GM18499 (cell line): ENCODE data around the gene UBE2N.
A peak's percentile ranks its signal among the peaks of the same experiment; 100 is the strongest.
"Not testable (repeated sequence)": the region's sequence is repeated elsewhere in the genome, so short reads cannot be mapped to it uniquely, and the experiment has no call there.

ENCODE experiments used
- ATAC-seq: cut with Tn5 transposase; IDR thresholded peaks from one replicate; pipeline ENCODE4 v1.9.1; 2021; ENCODE audit warnings: moderate number of reproducible peaks; ENCODE audit not compliant: insufficient read depth, unreplicated experiment

The UBE2N gene

GRCh38 chr12:93381976-93382437 lies 59.7 kb downstream of the UBE2N start:
- not testable (repeated sequence) for ATAC-seq

GRCh38 chr12:93381161-93381975 lies 60.4 kb downstream of the UBE2N start:
- no peak for ATAC-seq

GRCh38 chr12:93380480-93381121 lies 61.1 kb downstream of the UBE2N start:
- no peak for ATAC-seq

DNA sequence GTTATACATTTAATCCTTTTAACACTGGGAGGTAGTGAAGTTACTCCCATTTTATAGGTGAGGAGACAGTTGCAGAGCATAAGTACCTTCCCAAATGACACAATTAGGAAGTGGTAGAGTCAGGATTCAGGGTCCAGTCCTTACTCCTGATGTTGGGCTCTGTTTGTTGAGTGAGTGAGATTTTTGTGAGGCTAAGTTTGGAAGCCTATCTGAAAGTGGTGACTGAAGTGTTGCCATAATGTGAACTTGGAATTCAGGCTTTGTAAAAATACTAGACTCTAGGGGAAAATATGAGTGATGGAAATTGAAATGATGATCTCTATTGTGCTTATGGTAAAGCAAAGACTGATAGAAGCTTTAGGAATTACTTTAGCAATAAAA lies 61.8 kb downstream of the UBE2N start:
- ATAC-seq: no peak

DNA sequence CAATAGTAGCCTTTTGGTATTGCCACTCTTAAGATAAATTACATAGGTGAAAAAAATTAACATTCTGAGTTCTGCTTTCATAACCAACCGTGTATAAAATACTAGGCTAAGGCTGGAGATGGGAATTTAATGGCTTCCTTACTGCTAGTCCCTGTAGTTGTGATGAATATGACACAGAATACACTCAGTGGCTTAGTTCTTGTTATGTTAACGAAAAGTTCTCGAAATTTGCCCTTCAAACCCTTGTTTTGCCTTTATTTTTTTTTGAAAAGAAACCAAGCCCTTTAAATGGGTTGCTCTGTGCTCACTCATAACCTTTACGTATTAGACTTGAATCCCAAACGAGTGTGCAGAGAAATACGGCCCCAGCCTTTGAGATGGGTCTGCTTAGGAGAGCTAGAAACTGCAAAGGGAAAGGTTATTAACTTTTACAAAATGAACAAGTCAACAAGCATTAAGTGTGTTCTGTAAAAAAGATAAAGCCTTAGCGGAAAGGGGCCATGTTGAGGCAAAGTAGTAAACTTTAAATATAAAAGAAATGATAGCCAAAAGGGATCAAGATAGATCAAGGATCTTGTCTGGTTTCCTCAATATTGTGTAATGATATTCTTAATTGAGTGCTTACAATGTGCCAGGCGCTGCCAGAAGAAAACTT lies 62.3 kb downstream of the UBE2N start:
- no peak for ATAC-seq

DNA sequence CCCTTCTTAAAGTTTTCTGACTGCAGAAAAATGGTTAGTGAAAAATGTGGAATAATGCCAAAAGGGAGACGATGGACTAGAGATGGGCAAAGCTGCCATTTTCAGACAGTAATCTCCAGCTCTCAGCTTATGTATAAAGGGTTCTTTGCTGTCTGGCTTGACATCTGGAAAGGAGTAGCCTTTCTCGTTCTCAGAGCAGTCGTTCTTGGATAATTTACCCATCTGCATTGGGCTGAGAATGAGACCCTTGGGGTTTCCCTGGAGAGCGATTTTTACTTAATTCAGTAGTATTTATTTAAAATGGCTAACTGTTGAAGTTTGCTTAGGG lies 62.8 kb downstream of the UBE2N start:
- no peak for ATAC-seq

DNA sequence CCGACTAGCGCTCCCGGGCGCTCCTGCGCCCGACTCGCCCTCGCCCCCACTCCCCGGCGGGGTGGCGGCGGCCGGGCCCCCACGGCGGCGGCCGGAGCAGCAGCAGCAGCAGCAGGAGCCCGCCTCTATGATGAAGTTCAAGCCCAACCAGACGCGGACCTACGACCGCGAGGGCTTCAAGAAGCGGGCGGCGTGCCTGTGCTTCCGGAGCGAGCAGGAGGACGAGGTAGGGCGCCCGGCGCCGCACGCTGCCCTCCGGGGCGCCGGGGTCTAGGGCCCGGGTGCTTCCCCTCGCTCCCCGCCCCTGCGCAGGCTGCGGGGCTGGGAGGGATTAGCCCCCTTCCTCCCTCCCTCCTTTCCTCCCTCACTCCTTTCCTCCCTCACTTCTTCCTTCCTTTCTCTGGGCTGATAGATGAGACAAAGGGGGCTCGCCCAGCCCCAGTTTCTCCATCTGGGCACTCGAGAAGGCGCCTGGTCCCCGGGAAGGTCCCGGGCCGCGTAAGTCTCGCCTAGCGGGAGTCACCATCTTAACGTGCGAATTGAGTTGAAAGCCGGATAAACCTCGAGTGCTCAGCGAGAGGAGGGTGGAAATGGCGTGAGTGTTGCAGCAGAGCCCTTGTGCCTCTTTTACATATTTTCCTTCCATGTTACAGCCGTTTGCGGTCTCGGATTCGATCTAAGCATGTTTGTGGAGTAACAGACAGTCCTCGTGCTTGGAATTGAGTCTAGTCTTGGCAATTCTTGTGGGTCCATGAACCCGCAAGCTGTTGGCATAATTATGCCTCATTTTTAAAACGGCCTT lies 63.4 kb downstream of the UBE2N start:
- peak; percentile 7 for ATAC-seq

- peak; percentile 34 for ATAC-seq
Observed at GRCh38 chr12:93377252-93378195, 64.2 kb downstream of the UBE2N start, which contains the start of gene NUDT4. Gene NUDT4 (plus strand): TSS chr12:93377925. CDS start chr12:93378323, 398 bp downstream.

- no peak for ATAC-seq
Observed at GRCh38 chr12:93376436-93377251, 65.1 kb downstream of the UBE2N start.

DNA sequence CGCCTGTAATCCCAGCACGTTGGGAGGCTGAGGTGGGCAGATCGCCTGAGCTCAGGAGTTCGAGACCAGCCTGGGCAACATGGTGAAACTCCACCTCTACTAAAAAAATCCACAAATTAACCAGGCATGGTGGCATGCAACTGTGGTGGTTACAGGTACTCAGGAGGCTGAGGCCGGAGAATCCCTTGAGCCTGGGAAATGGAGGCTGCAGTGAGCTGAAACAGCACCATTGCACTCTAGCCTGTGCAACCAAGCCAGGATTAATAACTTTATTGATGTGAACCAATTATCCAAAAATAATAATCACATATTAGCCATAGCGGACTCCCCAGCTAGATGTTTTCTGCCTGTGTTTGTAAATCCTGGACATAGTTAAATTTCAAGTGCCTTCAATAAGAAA lies 65.8 kb downstream of the UBE2N start:
- no peak for ATAC-seq

DNA sequence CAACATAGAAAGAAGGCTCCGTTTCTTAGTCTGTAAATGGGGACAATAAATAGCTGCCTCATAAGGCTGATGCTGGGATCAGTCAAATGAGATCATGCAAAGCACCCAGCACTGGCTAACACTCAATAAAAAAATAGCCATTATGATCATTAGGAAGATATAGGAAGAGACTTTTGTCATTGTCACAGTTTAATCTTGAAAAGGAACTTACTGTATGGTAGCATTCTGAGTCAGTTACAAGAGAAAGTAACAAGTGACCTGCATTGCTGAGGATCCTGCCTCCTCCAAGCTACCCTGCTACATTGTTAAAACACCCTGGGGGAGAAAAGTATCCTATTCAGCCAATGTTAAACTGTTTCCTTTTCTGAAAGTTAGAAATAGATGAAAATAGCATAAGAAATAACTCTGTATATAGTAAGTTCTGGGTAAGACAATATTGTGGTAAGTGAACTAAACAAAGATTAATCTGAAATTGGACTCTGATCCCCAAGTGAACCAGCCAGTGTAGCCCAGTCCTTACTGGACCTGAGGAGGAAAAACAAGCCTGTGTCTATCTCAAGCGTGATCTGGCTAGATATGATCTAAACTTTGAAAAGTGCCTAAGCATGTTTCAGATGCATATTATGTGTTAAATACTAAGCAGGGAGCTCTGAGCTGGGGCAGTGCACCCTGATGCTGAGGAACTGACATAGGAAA lies 67.6 kb downstream of the UBE2N start:
- ATAC-seq: no peak

- ATAC-seq: no peak
Observed at GRCh38 chr12:93370947-93371346, 70.8 kb downstream of the UBE2N start.

GRCh38 chr12:93369505-93369904 lies 72.2 kb downstream of the UBE2N start:
- ATAC-seq: no peak

GRCh38 chr12:93368766-93369165 lies 73.0 kb downstream of the UBE2N start:
- no peak for ATAC-seq

DNA sequence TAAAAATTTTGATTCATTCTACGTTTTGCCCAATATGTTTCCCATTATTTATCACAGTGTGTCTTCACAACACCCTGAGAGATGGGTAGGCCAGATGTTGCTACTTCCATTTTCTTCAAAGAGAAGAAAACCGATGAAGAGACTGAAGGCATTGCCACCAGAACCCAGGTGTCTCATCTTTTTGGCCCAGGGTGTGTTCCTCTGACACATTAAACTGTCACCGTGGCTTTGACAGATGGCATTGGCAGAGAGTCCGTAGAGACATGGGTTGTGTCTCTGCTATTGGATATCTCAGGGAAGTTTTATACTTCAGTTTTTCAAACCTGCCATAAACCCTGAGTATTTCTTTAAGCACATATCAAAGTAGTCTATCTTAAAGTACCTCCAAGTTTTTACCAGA lies 75.3 kb downstream of the UBE2N start:
- no peak for ATAC-seq

DNA sequence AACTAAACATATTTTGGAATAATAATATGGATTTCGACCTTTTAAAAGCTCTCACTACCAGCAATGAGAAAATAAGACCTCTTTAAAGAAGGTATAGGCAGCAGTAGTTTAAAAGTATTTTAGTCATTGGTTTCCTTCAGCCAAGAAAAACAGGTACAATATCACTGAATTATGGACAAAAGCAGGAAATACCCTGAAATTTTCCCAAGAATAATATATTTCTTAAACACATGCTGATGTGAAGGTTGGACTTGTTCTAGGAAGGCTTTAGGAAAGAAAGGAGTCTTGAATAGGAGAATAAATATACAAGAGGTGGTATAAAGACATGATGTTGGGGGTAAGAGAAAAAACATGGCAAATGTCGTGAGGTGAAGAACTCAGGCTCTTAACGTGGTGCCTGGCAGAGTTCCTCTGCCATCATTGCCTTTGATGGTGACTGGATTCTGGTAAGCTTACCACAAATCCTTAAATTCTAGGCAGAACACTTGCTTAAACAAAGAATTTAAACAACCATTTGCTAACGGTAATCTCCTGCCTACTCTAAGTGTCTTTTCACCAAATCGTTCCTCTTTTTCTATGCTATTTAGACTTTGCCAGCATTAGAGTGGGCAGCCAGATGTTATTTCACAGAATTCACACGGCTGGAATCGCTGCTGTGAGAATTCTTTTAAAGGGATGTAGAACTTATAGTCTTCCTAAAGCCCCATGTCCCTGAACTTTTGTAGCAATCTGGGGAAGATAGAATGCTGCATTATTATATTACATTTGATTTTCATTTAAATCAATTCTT lies 75.9 kb downstream of the UBE2N start:
- no peak for ATAC-seq

GRCh38 chr12:93363841-93364297 lies 77.9 kb downstream of the UBE2N start:
- no peak for ATAC-seq
